GM12801 (cell line): ENCODE results near the gene CXCL10.
A peak's percentile ranks its signal among the peaks of the same experiment; 100 is the strongest.

ENCODE experiments used
- TF ChIP-seq, protein P1 (sequence below): IDR thresholded peaks from one replicate; pipeline ENCODE4 v1.5.1; 2011; ENCODE audit warnings: control low read depth; ENCODE audit not compliant: insufficient read length; ENCODE audit errors: extremely low read depth

The CXCL10 gene

DNA sequence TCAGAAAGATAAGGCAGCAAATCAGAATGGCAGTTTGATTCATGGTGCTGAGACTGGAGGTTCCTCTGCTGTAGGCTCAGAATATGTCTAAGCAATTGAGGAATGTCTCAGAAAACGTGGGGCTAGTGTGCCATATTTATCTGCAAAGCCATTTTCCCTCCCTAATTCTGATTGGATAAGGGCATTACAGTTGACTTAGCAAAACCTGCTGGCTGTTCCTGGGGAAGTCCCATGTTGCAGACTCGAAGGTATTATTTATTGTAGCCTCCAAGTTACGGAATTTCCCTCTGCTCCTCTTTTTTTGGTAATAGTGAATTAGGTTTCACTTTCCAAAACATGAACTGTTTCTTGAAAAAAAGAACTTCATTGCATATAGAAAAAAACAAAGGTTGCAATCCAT, at the start of gene CXCL10:
Gene CXCL10, minus strand, starts transcription at position 109 of the 400 bp plus-strand sequence. Its CDS starts 66 bp downstream, at position 43.
- TF ChIP-seq, protein P1, sequence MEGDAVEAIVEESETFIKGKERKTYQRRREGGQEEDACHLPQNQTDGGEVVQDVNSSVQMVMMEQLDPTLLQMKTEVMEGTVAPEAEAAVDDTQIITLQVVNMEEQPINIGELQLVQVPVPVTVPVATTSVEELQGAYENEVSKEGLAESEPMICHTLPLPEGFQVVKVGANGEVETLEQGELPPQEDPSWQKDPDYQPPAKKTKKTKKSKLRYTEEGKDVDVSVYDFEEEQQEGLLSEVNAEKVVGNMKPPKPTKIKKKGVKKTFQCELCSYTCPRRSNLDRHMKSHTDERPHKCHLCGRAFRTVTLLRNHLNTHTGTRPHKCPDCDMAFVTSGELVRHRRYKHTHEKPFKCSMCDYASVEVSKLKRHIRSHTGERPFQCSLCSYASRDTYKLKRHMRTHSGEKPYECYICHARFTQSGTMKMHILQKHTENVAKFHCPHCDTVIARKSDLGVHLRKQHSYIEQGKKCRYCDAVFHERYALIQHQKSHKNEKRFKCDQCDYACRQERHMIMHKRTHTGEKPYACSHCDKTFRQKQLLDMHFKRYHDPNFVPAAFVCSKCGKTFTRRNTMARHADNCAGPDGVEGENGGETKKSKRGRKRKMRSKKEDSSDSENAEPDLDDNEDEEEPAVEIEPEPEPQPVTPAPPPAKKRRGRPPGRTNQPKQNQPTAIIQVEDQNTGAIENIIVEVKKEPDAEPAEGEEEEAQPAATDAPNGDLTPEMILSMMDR, result no peak

DNA sequence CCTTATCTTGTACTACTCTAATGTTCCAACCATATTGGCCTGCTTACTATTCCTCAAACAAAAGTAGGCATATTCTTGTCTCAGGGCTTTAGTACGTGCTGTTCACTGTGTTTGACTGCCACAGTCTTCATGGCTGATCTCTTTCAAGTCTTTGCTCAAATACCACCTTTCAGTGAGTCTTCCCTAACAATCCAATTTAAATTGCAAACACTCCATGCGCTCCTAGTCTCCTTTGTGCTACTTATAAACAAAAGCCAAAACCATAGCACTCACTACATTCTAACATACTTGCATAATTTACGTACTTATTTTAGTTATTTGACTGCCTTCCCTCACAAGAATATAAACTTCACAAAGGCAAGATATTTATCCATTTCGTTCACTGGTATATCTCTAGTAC, 49.5 kb upstream of the CXCL10 start:
- TF ChIP-seq, protein P1, result no peak

DNA sequence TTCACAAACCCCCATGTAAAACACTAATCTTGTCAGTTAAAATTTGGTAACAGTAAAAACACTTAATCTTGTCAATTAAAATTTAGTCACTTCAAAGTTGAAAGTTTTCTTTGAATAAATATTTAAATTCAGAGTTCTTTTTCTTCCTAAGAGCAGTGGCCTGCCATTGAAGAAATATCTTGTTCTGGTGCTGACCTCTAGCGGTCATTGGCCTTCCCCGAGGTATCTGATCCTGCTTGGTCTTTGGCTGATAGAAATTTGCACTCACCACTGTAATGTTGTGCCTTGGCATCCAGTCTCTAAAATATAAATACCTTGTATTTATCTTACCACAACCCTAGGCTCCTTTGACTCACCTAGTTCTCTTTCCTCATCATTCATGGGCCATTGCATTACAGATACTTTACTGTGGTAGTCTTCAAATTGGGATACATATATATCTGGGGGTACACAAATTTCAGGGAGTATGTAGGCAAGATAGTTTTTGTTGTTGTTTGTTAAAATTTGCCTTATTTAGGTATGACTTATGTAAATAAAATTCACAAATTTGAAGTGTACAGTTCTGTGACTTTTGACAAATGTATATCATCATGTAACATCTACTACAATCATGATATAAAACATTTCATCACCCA, 44.5 kb upstream of the CXCL10 start:
- TF ChIP-seq, protein P1, result peak; percentile 11

DNA sequence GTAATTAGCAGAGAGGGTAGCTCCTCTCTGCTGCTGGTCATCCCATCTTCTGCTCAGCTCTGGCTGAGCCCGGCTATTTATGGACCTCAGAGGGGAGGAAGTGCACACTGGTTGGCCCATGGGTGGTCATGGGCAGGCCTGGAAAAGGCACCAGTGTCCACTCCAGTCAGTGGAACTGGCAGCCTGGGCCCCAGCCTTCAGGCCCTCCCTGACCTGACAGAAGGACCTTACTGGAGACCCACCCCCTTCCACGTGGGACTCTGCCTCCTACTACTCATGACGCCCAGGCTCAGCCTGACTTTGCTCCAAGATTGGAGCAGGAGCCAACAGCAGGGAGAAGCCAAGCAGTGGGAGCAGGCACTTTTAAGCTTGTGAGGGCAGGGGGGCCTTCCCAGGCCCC, 43.2 kb upstream of the CXCL10 start:
- TF ChIP-seq, protein P1, result no peak

DNA sequence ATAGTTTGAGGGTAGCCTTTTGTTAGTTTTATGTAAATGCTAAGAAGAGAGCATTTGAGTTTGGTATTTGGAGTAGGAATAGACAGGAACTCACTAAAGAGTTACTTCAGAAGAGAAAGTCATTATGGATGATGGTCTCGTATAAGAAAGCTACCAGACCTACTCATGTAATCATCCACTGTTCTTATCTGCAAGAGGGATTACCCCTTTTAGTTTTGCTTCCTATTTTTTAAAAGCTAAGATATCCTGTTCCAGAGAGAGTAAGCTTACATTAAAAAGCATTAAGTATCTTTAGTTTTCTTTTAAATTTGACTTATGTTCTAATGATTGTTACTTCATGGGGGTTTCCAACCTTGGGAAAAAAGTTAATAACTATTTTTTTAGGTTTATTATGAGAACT, 38.7 kb upstream of the CXCL10 start:
- TF ChIP-seq, protein P1, result no peak

DNA sequence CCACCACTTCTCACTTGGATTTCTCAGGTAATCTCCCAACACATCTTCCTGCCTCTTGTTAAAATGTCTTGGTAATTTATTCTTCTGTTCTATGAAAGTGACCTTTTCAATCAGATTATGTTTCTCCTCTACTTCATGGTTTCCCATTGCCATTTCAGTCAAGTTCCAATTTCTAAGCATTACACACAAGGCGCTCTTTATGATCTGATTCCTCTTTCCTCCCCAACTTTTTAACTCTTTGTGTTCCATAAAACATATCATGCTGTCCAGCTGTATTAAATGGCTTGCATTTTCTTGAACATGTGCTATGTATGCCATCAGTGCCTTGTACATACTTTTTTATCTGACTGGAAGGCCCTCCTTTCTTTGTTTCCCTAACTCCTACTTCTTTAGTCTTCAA, 38.1 kb upstream of the CXCL10 start:
- TF ChIP-seq, protein P1, result no peak

DNA sequence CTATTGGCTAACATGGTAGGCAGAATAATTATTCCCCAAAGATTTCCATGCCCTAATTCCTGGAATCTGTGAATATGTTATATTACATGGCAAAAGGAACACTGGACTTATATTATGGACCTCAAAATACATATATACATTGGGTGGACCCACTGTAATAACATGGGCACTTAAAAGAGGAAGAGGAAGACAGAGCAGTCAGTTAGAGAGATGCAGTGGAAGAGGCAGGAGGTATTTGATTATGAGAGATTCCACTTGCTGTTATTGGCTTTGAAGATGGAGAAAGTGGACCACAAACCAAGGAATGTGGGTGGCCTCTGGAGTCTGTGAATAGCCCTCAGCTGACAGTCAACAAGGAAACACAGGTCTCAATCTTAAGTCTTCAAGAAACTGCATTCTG, 37.2 kb upstream of the CXCL10 start:
- TF ChIP-seq, protein P1, result no peak
